ENCODE data around the gene TRIM31. TPM values are rescaled to one million over a fixed set of nuclear protein-coding genes. Genes with fewer than 3 reads are reported as not detected.

Gene TRIM31
- total and polyA plus RNA-seq, 5 donors from 2014 or later = 0.13 to 0.18 TPM; not detected in 3

- H3K27ac ChIP-seq (ENCODE audit: insufficient read depth, low read length, poor library complexity, severe bottlenecking) = peak within 1 kb of the TSS; percentile 99
- peaks cover 33% of the 10 kb centered on the region for H3K4me1 ChIP-seq (ENCODE audit: control insufficient read depth, insufficient read depth, low read length, poor library complexity, severe bottlenecking)
- peaks cover 30% of the 10 kb centered on the region for H3K36me3 ChIP-seq (ENCODE audit: control insufficient read depth, insufficient read depth, low read length)
- peaks cover 17% of the 10 kb centered on the region for H3K36me3 Mint-ChIP-seq
- H3K4me3 Mint-ChIP-seq = peak within 1 kb of the TSS; percentile 92 to 100 (median 98)
- no peaks in the 10 kb centered on the region for H3K9me3 Mint-ChIP-seq
- H3K4me3 ChIP-seq (ENCODE audit: low read depth, low read length) = peak within 1 kb of the TSS; percentile 99
- peaks cover 10 to 59% (median 40%) of the 10 kb centered on the region in 4 donors for H3K4me1 Mint-ChIP-seq
- DNase-seq = peak; percentile 83 to 94 (median 88)
- peak within 1 kb of the TSS; percentile 98 to 99 (median 99) for H3K27ac Mint-ChIP-seq
- no peaks in the 10 kb centered on the region for H3K9me3 ChIP-seq (ENCODE audit: control insufficient read depth in 2 of 2, low read length in 2 of 2)
- peaks cover 10% of the 10 kb centered on the region for H3K27me3 Mint-ChIP-seq
- no peaks in the 10 kb centered on the region for H3K27me3 ChIP-seq (ENCODE audit: control insufficient read depth, insufficient read depth, low read length)
- peak; percentile 90 to 93 for ATAC-seq (ENCODE audit: low read depth in 2 of 2)
These were observed 51.6 kb downstream of the TRIM31 start, which contains the start of gene POLR1H for GRCh38 chr6:30061092-30061857. Gene POLR1H, plus strand, starts transcription at chr6:30061265. Its CDS starts 260 bp downstream, at chr6:30061525.

GRCh38 chr6:30060606-30061091 is 52.2 kb downstream of the TRIM31 start:
- Histone ChIP-seq H3K36me3 (ENCODE audit: control insufficient read depth, insufficient read depth, low read length) (peaks cover 34% of the 10 kb centered on the region), H3K27ac (ENCODE audit: insufficient read depth, low read length, poor library complexity, severe bottlenecking) (peak overlapping the region; percentile 99), H3K9me3 (ENCODE audit: control insufficient read depth in 2 of 2, low read length in 2 of 2) (no peaks in the 10 kb centered on the region), H3K27me3 (ENCODE audit: control insufficient read depth, insufficient read depth, low read length) (no peaks in the 10 kb centered on the region), H3K4me1 (ENCODE audit: control insufficient read depth, insufficient read depth, low read length, poor library complexity, severe bottlenecking) (peaks cover 26% of the 10 kb centered on the region), H3K4me3 (ENCODE audit: low read depth, low read length) (peak overlapping the region; percentile 99)
- H3K4me3 Mint-ChIP-seq = peak overlapping the region; percentile 92 to 100 (median 98)
- DNase-seq (peak in 1 of 3 donors; percentile 50), ATAC-seq (ENCODE audit: low read depth in 2 of 2) (peak; percentile 1 to 12)
- no peaks in the 10 kb centered on the region for H3K9me3 Mint-ChIP-seq
- H3K27ac Mint-ChIP-seq = peak overlapping the region; percentile 98 to 99 (median 99)
- H3K36me3 Mint-ChIP-seq = peaks cover 23% of the 10 kb centered on the region
- peaks cover 5 to 53% (median 36%) of the 10 kb centered on the region in 4 donors for H3K4me1 Mint-ChIP-seq
- peaks cover 10% of the 10 kb centered on the region for H3K27me3 Mint-ChIP-seq

- Mint-ChIP-seq H3K9me3 (no peaks in the 10 kb centered on the region), H3K36me3 (peaks cover 36% of the 10 kb centered on the region), H3K4me1 (peaks cover 5 to 31% (median 19%) of the 10 kb centered on the region in 4 donors), H3K27ac (no peak overlapping the region), H3K27me3 (no peaks in the 10 kb centered on the region), H3K4me3 (no peak overlapping the region)
- Histone ChIP-seq H3K27me3 (ENCODE audit: control insufficient read depth, insufficient read depth, low read length) (no peaks in the 10 kb centered on the region), H3K9me3 (ENCODE audit: control insufficient read depth in 2 of 2, low read length in 2 of 2) (no peaks in the 10 kb centered on the region), H3K4me1 (ENCODE audit: control insufficient read depth, insufficient read depth, low read length, poor library complexity, severe bottlenecking) (peaks cover 7% of the 10 kb centered on the region), H3K36me3 (ENCODE audit: control insufficient read depth, insufficient read depth, low read length) (peaks cover 16% of the 10 kb centered on the region), H3K4me3 (ENCODE audit: low read depth, low read length) (no peak overlapping the region), H3K27ac (ENCODE audit: insufficient read depth, low read length, poor library complexity, severe bottlenecking) (no peak overlapping the region)
- ATAC-seq (ENCODE audit: low read depth in 2 of 2) = no peak
- no peak for DNase-seq
These were observed 57.4 kb downstream of the TRIM31 start for GRCh38 chr6:30055513-30055912.

GRCh38 chr6:30053682-30054081 is 59.2 kb downstream of the TRIM31 start:
- H3K4me1 Mint-ChIP-seq = peaks cover 4 to 23% (median 7%) of the 10 kb centered on the region in 4 donors
- Histone ChIP-seq H3K27me3 (ENCODE audit: control insufficient read depth, insufficient read depth, low read length) (no peaks in the 10 kb centered on the region), H3K4me1 (ENCODE audit: control insufficient read depth, insufficient read depth, low read length, poor library complexity, severe bottlenecking) (no peaks in the 10 kb centered on the region), H3K9me3 (ENCODE audit: control insufficient read depth in 2 of 2, low read length in 2 of 2) (no peaks in the 10 kb centered on the region), H3K36me3 (ENCODE audit: control insufficient read depth, insufficient read depth, low read length) (peaks cover 16% of the 10 kb centered on the region), H3K4me3 (ENCODE audit: low read depth, low read length) (no peak overlapping the region), H3K27ac (ENCODE audit: insufficient read depth, low read length, poor library complexity, severe bottlenecking) (no peak overlapping the region)
- no peak overlapping the region for H3K4me3 Mint-ChIP-seq
- ATAC-seq (ENCODE audit: low read depth in 2 of 2) (no peak), DNase-seq (no peak)
- peaks cover 0 to under 1% (median 0%) of the 10 kb centered on the region in 7 donors for H3K9me3 Mint-ChIP-seq
- no peak overlapping the region for H3K27ac Mint-ChIP-seq
- H3K27me3 Mint-ChIP-seq = no peaks in the 10 kb centered on the region
- H3K36me3 Mint-ChIP-seq = peaks cover 40% of the 10 kb centered on the region

Other genes starting within 250 kb of the TRIM31 start
- 2,388 TPM for gene HLA-A, start 170.6 kb downstream of the TRIM31 start, total RNA-seq
- 1,000 to 10,000 TPM; 3,137 to 5,572 (median 4,009) TPM for gene HLA-A, start 170.6 kb downstream of the TRIM31 start, polyA plus RNA-seq
- gene POLR1H, start 51.8 kb downstream of the TRIM31 start, total RNA-seq = 37.8 TPM
- gene POLR1H, start 51.8 kb downstream of the TRIM31 start, polyA plus RNA-seq = 100 to 1,000 TPM; 108 to 133 (median 122) TPM
- 59.4 TPM for gene PPP1R11, start 45.9 kb downstream of the TRIM31 start, total RNA-seq
- 100 to 1,000 TPM in 1 of 4 donors, 10 to 100 TPM in 3; 91.1 to 101 (median 96.0) TPM for gene PPP1R11, start 45.9 kb downstream of the TRIM31 start, polyA plus RNA-seq
- gene RNF39, start 37.3 kb downstream of the TRIM31 start, total RNA-seq = not detected
- under 1 TPM in 2 of 4 donors, not detected in 2; 0.14 to 0.23 TPM for gene RNF39, start 37.3 kb downstream of the TRIM31 start, polyA plus RNA-seq
- 0.39 TPM for gene TRIM40, start 23.1 kb upstream of the TRIM31 start, total RNA-seq
- gene TRIM40, start 23.1 kb upstream of the TRIM31 start, polyA plus RNA-seq = not detected
- gene TRIM10, start 48.1 kb upstream of the TRIM31 start, total RNA-seq = not detected
- not detected for gene TRIM10, start 48.1 kb upstream of the TRIM31 start, polyA plus RNA-seq
- gene TRIM15, start 50.5 kb upstream of the TRIM31 start, total RNA-seq = not detected
- not detected for gene TRIM15, start 50.5 kb upstream of the TRIM31 start, polyA plus RNA-seq
- 75.1 TPM for gene TRIM26, start 100.3 kb upstream of the TRIM31 start, total RNA-seq
- gene TRIM26, start 100.3 kb upstream of the TRIM31 start, polyA plus RNA-seq = 10 to 100 TPM; 43.3 to 55.1 (median 49.7) TPM
- 39.2 TPM for gene TRIM39, start 213.8 kb upstream of the TRIM31 start, total RNA-seq
- 10 to 100 TPM in 2 of 4 donors, 1 to 10 TPM in 2; 5.2 to 14.9 (median 10.6) TPM for gene TRIM39, start 213.8 kb upstream of the TRIM31 start, polyA plus RNA-seq
- 38.7 TPM for gene RPP21, start 232.1 kb upstream of the TRIM31 start, total RNA-seq
- gene RPP21, start 232.1 kb upstream of the TRIM31 start, polyA plus RNA-seq = 100 to 1,000 TPM in 2 of 4 donors, 10 to 100 TPM in 2; 86.0 to 122 (median 100) TPM

Data from CD4-positive, CD25-positive, alpha-beta regulatory T cell (primary cell).